ENCODE measurements around the gene PMVK.

- no peak for TF ChIP-seq CTCF (IDR thresholded peaks at IDR 0.05)
- TF ChIP-seq POLR2A (IDR thresholded peaks at IDR 0.05) = no peak
Observed at GRCh38 chr1:154944401-154945159, 8.1 kb upstream of the PMVK start.

Data from thyroid gland (tissue), 4 donors.